ENCODE data around the gene NEURL2.

DNA sequence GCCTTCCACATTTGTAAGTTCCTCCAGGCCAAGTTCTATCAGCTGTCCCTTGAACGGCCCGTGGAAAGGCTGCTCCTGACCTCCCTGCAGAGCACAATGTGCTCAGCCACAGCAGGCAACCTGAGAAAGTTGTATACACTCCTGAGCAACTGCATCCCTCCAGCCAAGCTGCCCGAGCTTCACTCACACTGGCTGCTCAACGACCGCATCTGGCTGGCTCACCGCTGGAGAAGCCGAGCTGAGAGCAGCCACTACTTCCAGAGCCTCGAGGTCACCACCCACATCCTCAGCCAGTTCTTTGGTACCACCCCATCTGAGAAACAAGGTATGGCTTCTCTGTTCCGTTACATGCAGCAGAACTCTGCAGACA, 7.9 kb downstream of the NEURL2 start:
- TF ChIP-seq, protein P1, sequence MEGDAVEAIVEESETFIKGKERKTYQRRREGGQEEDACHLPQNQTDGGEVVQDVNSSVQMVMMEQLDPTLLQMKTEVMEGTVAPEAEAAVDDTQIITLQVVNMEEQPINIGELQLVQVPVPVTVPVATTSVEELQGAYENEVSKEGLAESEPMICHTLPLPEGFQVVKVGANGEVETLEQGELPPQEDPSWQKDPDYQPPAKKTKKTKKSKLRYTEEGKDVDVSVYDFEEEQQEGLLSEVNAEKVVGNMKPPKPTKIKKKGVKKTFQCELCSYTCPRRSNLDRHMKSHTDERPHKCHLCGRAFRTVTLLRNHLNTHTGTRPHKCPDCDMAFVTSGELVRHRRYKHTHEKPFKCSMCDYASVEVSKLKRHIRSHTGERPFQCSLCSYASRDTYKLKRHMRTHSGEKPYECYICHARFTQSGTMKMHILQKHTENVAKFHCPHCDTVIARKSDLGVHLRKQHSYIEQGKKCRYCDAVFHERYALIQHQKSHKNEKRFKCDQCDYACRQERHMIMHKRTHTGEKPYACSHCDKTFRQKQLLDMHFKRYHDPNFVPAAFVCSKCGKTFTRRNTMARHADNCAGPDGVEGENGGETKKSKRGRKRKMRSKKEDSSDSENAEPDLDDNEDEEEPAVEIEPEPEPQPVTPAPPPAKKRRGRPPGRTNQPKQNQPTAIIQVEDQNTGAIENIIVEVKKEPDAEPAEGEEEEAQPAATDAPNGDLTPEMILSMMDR (optimal IDR thresholded peaks at IDR 0.05 in 1 of 3, IDR thresholded peaks at IDR 0.05 in 1 of 3, conservative IDR thresholded peaks at IDR 0.05 in 1 of 3; ENCODE audit: extremely low read depth in 1 of 3, insufficient read depth in 2 of 3, low read length in 3 of 3): no peak
- TF ChIP-seq EZH2 (IDR thresholded peaks at IDR 0.05; ENCODE audit: low read length): no peak
